Measurements from ENCODE around the gene RCAN1.

Gene RCAN1

GRCh38 chr21:34550182-34550799, 64.6 kb downstream of the RCAN1 start:
- DNase-seq (ENCODE audit: extremely low spot score) = no peak
- TF ChIP-seq CTCF (IDR thresholded peaks at IDR 0.05; ENCODE audit: control extremely low read depth, extremely low read depth, low read depth, missing control alignments) = no peak
- CTCF ChIA-PET = interaction anchor here (0.9 to 2.8 kb wide), 4 partner anchors 8 to 52 kb away, joined by 3 to 8 read pairs (median 4); no protein-coding TSS in a partner anchor
- POLR2A ChIA-PET = no interaction called here

- ChIA-PET CTCF (interaction anchor here (1.0 to 2.8 kb wide), 2 partner anchors 10 to 54 kb away, joined by 3 to 8 read pairs; no protein-coding TSS in a partner anchor), POLR2A (no interaction called here)
- no peak for TF ChIP-seq CTCF (IDR thresholded peaks at IDR 0.05; ENCODE audit: control extremely low read depth, extremely low read depth, low read depth, missing control alignments)
- no peak for DNase-seq (ENCODE audit: extremely low spot score)
Observed at GRCh38 chr21:34548781-34549376, 66.0 kb downstream of the RCAN1 start.

DNA sequence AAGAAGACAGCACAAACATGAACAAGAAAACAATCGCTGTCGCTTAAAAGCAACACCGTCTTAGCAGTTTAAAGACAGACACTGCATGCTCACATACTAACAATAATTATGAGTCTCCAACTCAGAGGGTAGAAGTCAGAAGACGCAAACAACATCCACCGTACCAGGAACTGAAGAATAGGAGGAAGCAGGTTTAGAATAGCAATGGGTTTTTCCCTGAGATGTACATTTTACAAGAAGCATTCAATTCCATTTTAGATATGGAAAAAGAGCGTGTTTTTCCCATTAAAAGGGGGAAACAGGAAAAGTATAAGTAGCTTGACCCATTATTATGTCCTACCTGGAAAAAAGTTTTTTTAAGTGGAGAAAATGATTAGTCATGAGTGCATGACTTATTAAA, 68.4 kb downstream of the RCAN1 start:
- no peak for DNase-seq (ENCODE audit: extremely low spot score)
- CTCF ChIA-PET = interaction anchor here (1.0 to 2.0 kb wide), 5 partner anchors 8 to 85 kb away, joined by 3 to 6 read pairs (median 6); no protein-coding TSS in a partner anchor
- TF ChIP-seq CTCF (IDR thresholded peaks at IDR 0.05; ENCODE audit: control extremely low read depth, extremely low read depth, low read depth, missing control alignments) = no peak
- POLR2A ChIA-PET = no interaction called here

GRCh38 chr21:34545079-34545884, 69.6 kb downstream of the RCAN1 start:
- TF ChIP-seq CTCF (IDR thresholded peaks at IDR 0.05; ENCODE audit: control extremely low read depth, extremely low read depth, low read depth, missing control alignments) = no peak
- peak; percentile 80 for DNase-seq (ENCODE audit: extremely low spot score)
- ChIA-PET POLR2A (no interaction called here), CTCF (interaction anchor here (1.8 to 2.9 kb wide), 5 partner anchors 9 to 57 kb away, joined by 4 to 10 read pairs (median 6); no protein-coding TSS in a partner anchor)

GRCh38 chr21:34544032-34544496, 70.8 kb downstream of the RCAN1 start:
- DNase-seq (ENCODE audit: extremely low spot score) = no peak
- POLR2A ChIA-PET = interaction anchor here (0.8 kb wide), 1 partner anchor 22 kb away, joined by 3 read pairs; no protein-coding TSS in a partner anchor
- TF ChIP-seq CTCF (IDR thresholded peaks at IDR 0.05; ENCODE audit: control extremely low read depth, extremely low read depth, low read depth, missing control alignments) = no peak
- CTCF ChIA-PET = interaction anchor here (0.9 to 2.9 kb wide), 8 partner anchors 11 to 181 kb away, joined by 3 to 10 read pairs (median 4); no protein-coding TSS in a partner anchor

DNA sequence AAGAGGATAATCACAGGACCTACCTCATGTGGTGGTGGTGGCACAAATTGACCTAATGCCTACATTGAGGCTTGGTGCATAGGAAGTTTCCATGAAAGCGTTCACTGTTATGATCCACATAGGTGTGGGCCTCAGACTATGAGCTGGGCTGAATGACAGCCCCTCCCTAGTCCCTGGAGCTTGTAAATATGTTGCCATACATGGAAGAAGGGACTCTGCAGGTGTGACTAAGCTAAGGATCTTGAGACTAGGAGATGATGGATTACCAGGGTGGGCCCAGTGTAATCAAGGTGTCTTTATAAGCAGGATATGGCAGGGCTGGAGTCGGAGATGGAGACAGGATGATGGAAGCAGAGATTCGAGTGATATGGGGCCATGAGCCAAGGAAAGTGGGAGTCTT, 71.9 kb downstream of the RCAN1 start:
- no peak for TF ChIP-seq CTCF (IDR thresholded peaks at IDR 0.05; ENCODE audit: control extremely low read depth, extremely low read depth, low read depth, missing control alignments)
- ChIA-PET CTCF (interaction anchor here (0.9 to 2.9 kb wide), 8 partner anchors 9 to 180 kb away, joined by 3 to 10 read pairs (median 4); no protein-coding TSS in a partner anchor), POLR2A (interaction anchor here (0.8 kb wide), 1 partner anchor 21 kb away, joined by 3 read pairs; no protein-coding TSS in a partner anchor)
- no peak for DNase-seq (ENCODE audit: extremely low spot score)

Data from GM10248 (cell line).